NCI-H2171 treated with DMSO at 0.1 percent for 48 hours (cell line): ENCODE measurements around the gene MAN2C1.
"Not testable (repeated sequence)": the region's sequence is repeated elsewhere in the genome, so short reads cannot be mapped to it uniquely, and the experiment has no call there.

Experiments used
- DNase-seq: peaks from one replicate; lab custom pipeline; 2025; lab: John Stamatoyannopoulos, UW

MAN2C1 gene

DNA sequence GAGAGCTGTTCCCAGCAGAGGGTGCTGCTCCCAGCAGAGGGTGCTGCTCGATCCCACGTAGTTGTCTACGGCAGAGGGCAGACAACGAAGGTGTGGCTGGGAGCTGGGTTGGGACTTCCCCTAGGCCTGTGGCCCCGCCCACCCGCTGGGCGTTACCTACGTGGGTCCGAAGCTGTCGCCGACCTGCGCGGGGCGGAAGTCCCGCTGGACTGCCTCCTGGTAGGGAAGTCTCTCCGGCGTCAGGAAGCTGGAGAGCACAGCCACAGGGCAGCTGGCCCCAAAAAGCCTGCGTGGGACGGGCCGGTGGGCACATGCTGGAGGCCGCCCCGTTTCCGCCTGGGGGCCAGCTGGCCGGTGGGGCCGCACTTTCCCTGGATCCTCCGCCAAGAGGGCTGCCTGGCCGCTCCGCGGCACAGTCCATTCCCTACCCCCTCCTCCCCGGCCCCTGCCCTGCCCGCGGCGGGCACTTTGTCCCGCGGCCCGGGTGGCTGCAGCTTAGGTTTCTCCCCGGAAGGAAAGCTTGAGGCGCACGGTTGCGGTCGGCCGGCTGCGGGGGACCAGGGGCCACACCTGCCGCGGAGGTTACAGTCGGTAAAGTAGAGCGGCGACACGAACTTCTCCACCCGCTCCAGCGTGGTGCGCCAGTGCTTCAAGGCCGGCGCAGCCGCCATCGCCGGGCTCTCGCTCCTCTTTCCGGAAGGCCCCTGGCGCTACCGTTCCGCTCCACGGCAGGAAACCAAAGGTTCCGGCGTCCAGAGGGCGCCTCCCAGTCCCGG is at the start of gene MAN2C1:
MAN2C1 (minus strand) TSS at position 695 of the 776 bp plus-strand sequence; CDS start at position 671, 24 bp downstream.
- DNase-seq = peak; percentile 96

- DNase-seq = no peak
These were observed 48.2 kb upstream of the MAN2C1 start for GRCh38 chr15:75416584-75416983.

GRCh38 chr15:75410196-75410595 is 41.8 kb upstream of the MAN2C1 start:
- DNase-seq = no peak

GRCh38 chr15:75407083-75407482 is 38.7 kb upstream of the MAN2C1 start:
- DNase-seq = no peak

DNA sequence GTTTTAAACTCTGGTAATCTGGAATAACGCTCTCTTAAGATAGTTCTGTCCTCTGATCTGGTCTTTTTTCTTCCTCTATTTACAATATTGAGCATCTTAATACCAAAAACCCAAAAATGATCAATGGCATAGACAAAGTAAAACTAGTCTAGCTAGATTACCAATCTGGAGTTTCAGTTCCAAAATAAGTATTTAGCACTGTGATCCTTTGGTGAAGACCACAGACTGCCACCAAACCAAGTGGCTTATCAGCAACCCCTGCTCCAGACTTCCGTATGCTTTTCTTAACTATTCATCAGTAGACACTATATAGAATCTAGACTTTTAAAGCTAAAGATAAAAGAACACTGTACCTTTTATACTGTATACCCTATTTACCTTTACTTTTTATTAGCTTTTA is 35.5 kb upstream of the MAN2C1 start:
- DNase-seq = no peak

GRCh38 chr15:75397494-75397893 is 29.1 kb upstream of the MAN2C1 start:
- DNase-seq = no peak

- no peak for DNase-seq
These were observed 21.5 kb upstream of the MAN2C1 start for GRCh38 chr15:75389791-75390382.

GRCh38 chr15:75383986-75384385 is 15.6 kb upstream of the MAN2C1 start:
- not testable (repeated sequence) for DNase-seq

DNA sequence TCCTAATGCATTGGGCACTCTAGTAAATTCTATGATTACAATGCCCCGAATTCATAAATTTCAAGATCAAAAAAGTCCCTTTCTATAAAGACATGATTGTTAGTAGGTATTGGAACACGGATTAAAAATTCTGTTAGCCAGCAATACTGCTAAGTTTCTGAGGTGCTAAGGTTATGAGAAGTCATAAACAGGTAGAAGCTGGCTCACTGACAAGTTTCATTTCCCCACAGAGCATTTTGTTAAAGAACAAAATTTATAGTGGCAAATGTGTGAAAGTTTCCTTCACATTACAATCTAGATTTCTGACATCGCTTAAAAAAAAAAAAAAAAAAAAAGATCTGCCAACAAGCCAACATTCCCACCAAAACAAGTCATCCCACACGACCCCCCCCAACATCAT is 12.4 kb upstream of the MAN2C1 start:
- no peak for DNase-seq

GRCh38 chr15:75371901-75372688 is 3.7 kb upstream of the MAN2C1 start:
- no peak for DNase-seq

GRCh38 chr15:75371486-75371885 is 3.1 kb upstream of the MAN2C1 start:
- no peak for DNase-seq

DNA sequence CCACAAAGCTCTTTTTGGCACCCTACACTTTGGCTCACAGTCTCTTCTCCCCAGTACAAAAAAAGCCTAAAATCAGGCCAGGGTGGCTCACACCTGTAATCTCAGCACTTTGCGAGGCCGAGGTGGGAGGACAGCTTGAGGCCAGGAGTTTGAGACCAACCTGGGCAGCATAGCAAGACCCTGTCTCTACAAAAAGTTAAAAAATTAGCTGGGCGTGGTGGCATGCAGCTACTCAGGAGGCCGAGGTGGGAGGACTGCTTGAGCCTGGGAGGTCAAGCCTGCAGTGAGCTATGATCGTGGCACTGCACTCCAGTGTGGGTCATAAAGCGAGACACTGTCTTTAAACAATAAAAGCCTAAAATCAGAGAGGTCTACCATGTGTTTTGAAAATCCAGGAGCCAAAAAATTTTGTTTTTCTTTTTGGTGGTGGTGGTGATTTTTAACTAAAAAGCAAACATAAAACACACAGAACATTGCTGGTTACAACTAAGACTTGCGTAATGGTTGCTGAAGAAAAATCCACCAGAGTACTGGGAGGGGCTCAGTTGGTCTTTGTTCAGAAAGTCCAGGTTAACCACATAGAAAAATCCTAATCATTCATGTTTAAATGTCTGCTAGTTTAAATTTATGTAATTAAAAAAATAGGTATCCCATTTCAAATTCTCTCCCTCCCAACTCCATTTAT is 1.6 kb upstream of the MAN2C1 start:
- DNase-seq = no peak

DNA sequence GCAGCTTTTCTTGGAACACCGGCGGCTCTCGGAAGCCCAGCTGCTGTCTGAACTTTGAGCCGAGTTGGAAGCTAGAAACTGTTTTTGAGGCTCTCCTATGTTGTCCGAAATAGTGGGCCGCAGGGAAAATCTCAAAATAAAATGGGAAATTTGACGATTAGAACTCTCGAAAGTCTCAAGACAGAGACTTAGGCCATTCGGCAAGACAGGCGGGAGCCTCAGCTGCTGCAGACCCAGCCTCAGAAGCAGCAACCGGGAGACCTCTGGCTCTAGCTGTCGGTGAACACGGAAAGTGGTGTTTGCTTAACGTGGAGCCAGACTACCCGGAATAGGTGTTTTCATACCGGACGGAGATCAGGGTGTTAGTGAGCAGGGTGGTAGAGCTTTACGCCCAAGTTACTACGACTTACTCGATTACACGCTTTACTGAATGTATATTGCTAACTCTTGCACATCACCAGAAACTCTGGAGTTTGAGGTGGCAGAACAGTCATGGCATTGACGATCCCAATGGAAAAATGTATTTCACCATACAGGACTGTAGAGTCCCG is 357 bp upstream of the MAN2C1 start:
- DNase-seq = no peak

DNA sequence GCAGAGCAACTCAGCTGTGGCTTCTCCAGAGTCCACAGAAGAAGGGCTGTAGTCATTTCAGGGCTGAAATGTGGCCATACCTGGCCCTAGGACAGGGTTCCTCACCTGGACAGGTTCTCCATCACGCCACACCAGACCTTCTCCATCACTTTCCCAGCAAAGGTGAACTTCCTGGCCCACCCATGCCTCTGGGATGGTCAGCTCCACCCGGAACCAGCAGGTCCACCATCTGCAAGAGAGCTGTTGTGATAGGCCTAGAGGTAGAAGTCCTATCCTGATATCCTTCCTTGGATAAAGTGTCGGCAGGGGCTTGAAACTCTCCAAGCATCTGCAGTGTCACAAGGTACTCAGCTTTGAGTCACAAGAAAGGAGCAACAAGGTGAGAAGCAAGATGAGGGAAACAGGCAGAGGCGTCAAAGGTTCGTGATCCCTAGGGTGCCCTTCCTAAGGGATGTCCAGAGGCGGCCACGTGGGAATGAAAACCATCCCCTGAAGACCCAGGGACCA is 948 bp downstream of the MAN2C1 start:
- DNase-seq = no peak

DNA sequence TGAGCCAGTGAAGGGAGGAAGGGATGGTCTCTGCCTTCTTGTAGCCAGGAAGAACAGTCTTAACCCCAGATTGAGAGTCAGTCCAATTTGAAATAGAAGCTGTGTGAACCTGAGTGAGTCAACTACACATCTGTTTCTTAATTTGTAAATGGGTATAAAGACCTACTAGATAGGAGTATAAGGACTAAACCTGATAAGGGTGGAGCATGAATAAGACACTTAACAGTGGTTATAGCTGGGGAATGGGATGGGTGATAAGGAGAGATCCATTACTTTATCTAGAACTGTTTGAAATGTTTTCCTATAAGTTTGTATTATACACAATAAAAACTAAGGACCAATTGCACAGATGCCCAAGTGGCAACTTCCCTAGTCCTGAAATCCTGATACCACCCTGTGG is 1.4 kb downstream of the MAN2C1 start:
- DNase-seq = no peak

DNA sequence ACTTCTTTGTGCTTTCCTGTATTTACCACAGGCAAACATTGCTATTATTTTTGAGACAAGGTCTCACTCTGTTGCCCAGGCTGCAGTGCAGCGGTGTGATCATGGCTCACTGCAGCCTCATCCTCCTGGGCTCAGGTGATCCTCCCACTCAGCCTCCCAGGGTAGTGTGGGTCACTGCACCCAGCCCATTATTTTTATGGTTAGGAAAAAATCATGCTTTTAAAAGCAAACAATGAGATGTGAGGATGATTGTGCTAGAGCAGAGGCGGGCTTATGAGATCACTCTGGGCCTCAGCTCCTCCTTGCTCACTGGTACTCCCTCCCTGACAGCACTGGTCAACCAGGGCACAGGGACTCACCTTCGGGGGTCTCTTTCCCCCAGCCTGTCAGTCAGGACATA is 2.2 kb downstream of the MAN2C1 start:
- no peak for DNase-seq

- DNase-seq = no peak
These were observed 3.5 kb downstream of the MAN2C1 start for GRCh38 chr15:75364881-75365280.

DNA sequence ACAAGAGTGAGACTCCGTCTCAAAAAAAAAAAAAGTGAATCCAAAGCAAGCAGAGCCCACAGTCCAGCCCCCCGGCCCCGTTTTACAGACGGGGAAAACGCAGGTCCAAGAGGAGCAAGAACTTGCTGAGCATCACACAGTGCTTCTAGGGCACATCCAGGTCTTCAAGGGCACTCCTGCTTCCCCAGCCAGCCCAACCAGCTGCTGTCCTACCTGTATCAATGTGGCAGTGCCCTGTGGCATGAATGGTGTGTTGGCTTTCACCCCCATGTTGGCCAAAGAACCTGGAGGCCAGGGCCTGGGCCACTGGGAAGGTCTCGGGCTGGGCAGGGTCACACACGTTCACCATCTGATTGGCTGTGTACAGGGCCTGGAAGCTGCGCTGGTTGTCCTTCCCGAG is 4.6 kb downstream of the MAN2C1 start:
- DNase-seq = no peak

DNA sequence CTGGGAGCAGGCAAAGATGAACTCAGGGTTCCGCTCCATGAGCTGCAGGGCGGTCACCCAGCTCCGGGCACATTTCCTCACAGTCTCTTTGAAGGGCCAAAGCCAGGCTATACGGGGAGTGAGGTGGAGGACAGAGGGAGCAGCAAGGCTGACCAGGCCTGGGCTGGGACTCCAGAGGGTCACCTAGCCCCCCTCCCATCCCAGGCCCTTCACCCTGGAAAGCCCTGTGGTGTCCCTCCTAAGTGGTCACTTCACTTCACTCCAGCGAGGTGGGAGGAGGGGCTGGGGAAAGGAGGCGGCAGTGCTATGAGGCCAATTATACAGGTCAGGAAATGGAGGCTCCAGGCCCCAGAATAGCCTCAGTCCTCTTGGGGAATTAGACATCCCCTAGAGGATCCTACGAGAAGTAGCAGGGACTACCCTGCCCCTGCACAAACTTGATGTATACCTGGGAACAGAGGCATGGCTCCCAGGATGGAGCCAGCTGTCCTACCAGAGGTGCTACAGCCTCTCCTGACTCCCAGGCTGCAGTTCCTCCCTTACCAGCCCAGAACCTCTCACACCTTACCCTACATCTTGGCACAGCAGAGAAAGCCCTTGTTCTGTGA is 5.7 kb downstream of the MAN2C1 start:
- no peak for DNase-seq

- no peak for DNase-seq
These were observed 6.3 kb downstream of the MAN2C1 start for GRCh38 chr15:75361989-75362641.
